ENCODE data around the gene LSAMP. TPM values are rescaled to one million over a fixed set of nuclear protein-coding genes. Genes with fewer than 3 reads are reported as not detected.

The LSAMP gene
- total and polyA plus RNA-seq, 2 of the 4 experiments (the other 2 are of a cell fraction), result 7.9 to 8.0 TPM

- Histone ChIP-seq H3K27me3 (ENCODE audit: control insufficient read depth, insufficient read depth, low read length) (no peaks in the 10 kb centered on the region), H3K36me3 (ENCODE audit: control insufficient read depth, insufficient read depth, low read length) (no peaks in the 10 kb centered on the region), H3K4ac (ENCODE audit: low read depth, low read length) (no peak overlapping the region), H4K91ac (ENCODE audit: insufficient read depth, low read depth, low read length) (no peak overlapping the region), H2BK20ac (ENCODE audit: low read depth, low read length) (no peak overlapping the region), H3K14ac (replicated peaks; ENCODE audit: low read depth, low read length) (no peak overlapping the region), H3K23ac (ENCODE audit: low read depth, low read length) (no peak overlapping the region), H2BK120ac (ENCODE audit: low read depth, low read length) (no peak overlapping the region), H3K4me1 (ENCODE audit: control insufficient read depth, insufficient read depth, low read length) (no peaks in the 10 kb centered on the region; the same call in 1 of the 2 replicates), H3K9me1 (ENCODE audit: insufficient read depth, low read length) (no peaks in the 10 kb centered on the region), H2AFZ (replicated peaks; ENCODE audit: low read length, poor library complexity) (no peak overlapping the region), H3K56ac (ENCODE audit: extremely low read depth, insufficient read depth, low read length) (no peak overlapping the region), H3K4me2 (ENCODE audit: low read depth, low read length) (no peak overlapping the region), H3K27ac (ENCODE audit: insufficient read depth, low read length) (no peak overlapping the region), H3K79me1 (ENCODE audit: low read depth in 1 of 2, low read length in 2 of 2) (no peaks in the 10 kb centered on the region), H3K9ac (ENCODE audit: low read depth, low read length) (no peak overlapping the region), H4K8ac (ENCODE audit: low read depth in 2 of 2, low read length in 2 of 2) (no peak overlapping the region), H3K9me3 (ENCODE audit: control insufficient read depth, insufficient read depth, low read length) (no peaks in the 10 kb centered on the region), H4K5ac (ENCODE audit: low read depth, low read length) (no peak overlapping the region), H3K4me3 (ENCODE audit: insufficient read depth, low read depth, low read length) (no peak overlapping the region), H2BK15ac (ENCODE audit: low read depth, low read length) (no peak overlapping the region), H2AK9ac (replicated peaks; ENCODE audit: low read depth, low read length, poor library complexity) (no peak overlapping the region), H2BK5ac (ENCODE audit: low read depth, low read length, poor library complexity, severe bottlenecking) (no peak overlapping the region), H3K18ac (ENCODE audit: low read depth, low read length) (no peak overlapping the region), H2AK5ac (ENCODE audit: low read depth, low read length) (no peak overlapping the region), H4K20me1 (ENCODE audit: insufficient read depth, low read length) (no peaks in the 10 kb centered on the region)
- DNase-seq, result no peak
- 80% methylated on average over 1 of the region's 1 CpG; no CpG with 5 or more reads in 1 of the 2 experiments for WGBS, 2 experiments (ENCODE audit: extremely low coverage in 2 of 2, insufficient read length in 1 of 2)
- in situ Hi-C loops (cut with MboI; ENCODE audit: low sequenced_read_pairs), result no loop called here
- intact Hi-C loops (cut with micrococcal nuclease), result loop anchor here (1.0 kb wide), 1 partner anchor 88 kb away; no protein-coding TSS in a partner anchor
- ATAC-seq (ENCODE audit: low read depth), result no peak
- ChIA-PET CTCF (interaction anchor here (0.5 kb wide), 1 partner anchor 73 kb away, joined by 3 read pairs; no protein-coding TSS in a partner anchor), POLR2A (ENCODE audit: unreplicated experiment) (no interaction called here)
- no peak for TF ChIP-seq ELK1 (IDR thresholded peaks at IDR 0.05; ENCODE audit: borderline replicate concordance, low read depth, low read length)
- no peak for TF ChIP-seq RAD21 (IDR thresholded peaks at IDR 0.05; ENCODE audit: low read length)
- TF ChIP-seq CEBPB (IDR thresholded peaks at IDR 0.05; ENCODE audit: low read depth, low read length), result no peak
- TF ChIP-seq MXI1 (IDR thresholded peaks at IDR 0.05; ENCODE audit: borderline replicate concordance, low read depth, low read length), result no peak
- TF ChIP-seq FOS (IDR thresholded peaks at IDR 0.05; ENCODE audit: low read depth, low read length), result no peak
- TF ChIP-seq RCOR1 (IDR thresholded peaks at IDR 0.05; ENCODE audit: insufficient replicate concordance, low read length), result no peak
- no peak for TF ChIP-seq CTCF (conservative IDR thresholded peaks at IDR 0.05; ENCODE audit: low read depth, low read length)
- TF ChIP-seq RFX5 (IDR thresholded peaks at IDR 0.05; ENCODE audit: low read depth, low read length), result no peak
- no peak for TF ChIP-seq MAFK (IDR thresholded peaks at IDR 0.05; ENCODE audit: low read depth, low read length)
- no peak for TF ChIP-seq CHD1 (IDR thresholded peaks at IDR 0.05; ENCODE audit: low read depth, low read length)
- no peak for TF ChIP-seq USF2 (IDR thresholded peaks at IDR 0.05; ENCODE audit: low read depth, low read length)
- no peak for TF ChIP-seq NFE2L2 (IDR thresholded peaks at IDR 0.05; ENCODE audit: low read depth, low read length)
- TF ChIP-seq MAZ (IDR thresholded peaks at IDR 0.05; ENCODE audit: borderline replicate concordance, low read depth, low read length), result no peak
- no peak for TF ChIP-seq POLR2A (IDR thresholded peaks at IDR 0.05; ENCODE audit: low read depth, low read length)
- no peak for TF ChIP-seq BHLHE40 (IDR thresholded peaks at IDR 0.05; ENCODE audit: low read depth, low read length)
- no peak for TF ChIP-seq SMC3 (IDR thresholded peaks at IDR 0.05; ENCODE audit: low read depth, low read length)
- dilution Hi-C loops (cut with HindIII; ENCODE audit: low sequenced_read_pairs, unreplicated experiment), result no loop called here
- no TSS peak for BruUV-seq (replicated peaks)
Measured at GRCh38 chr3:116247605-116248004, 197.7 kb downstream of the LSAMP start.
